Stimulated activated naive CD8-positive, alpha-beta T cell treated with anti-CD3 and anti-CD28 coated beads, Interleukin-15, amount 100 ng/mL, for 72 hours (primary cell): ENCODE results near the gene GGTLC3.
"Not testable (repeated sequence)": the region's sequence is repeated elsewhere in the genome, so short reads cannot be mapped to it uniquely, and the experiment has no call there.

Experiments used
- ATAC-seq: fragments of 150-1000 bp; cut with Tn5 transposase; 2 replicates; pipeline ENCODE4 v1.10.0; 2021; ENCODE audit warnings: mild to moderate bottlenecking, moderate library complexity
- DNase-seq, 2 donors: peaks; one replicate each; pipeline ENCODE4 v3.0.0; 2021 to 2022
- H3K27ac Mint-ChIP-seq, 2 donors: one replicate each; pipeline ENCODE4 v1.8.0; 2022; ENCODE audit warnings: mild to moderate bottlenecking in 2 of 2, mixed read lengths in 2 of 2, moderate library complexity in 2 of 2
- H3K27me3 Mint-ChIP-seq: one replicate; pipeline ENCODE4 v1.8.0; 2022; ENCODE audit warnings: mixed read lengths
- H3K4me1 Mint-ChIP-seq: one replicate; pipeline ENCODE4 v1.8.0; 2022; ENCODE audit warnings: mild to moderate bottlenecking, mixed read lengths
- H3K4me3 Mint-ChIP-seq, 2 donors: one replicate each; pipeline ENCODE4 v1.8.0; 2022; ENCODE audit warnings: mild to moderate bottlenecking in 2 of 2, mixed read lengths in 2 of 2, moderate library complexity in 1 of 2
- H3K9me3 Mint-ChIP-seq, 2 donors: one replicate each; pipeline ENCODE4 v1.8.0; 2022; ENCODE audit warnings: mixed read lengths in 2 of 2

Gene GGTLC3

DNA sequence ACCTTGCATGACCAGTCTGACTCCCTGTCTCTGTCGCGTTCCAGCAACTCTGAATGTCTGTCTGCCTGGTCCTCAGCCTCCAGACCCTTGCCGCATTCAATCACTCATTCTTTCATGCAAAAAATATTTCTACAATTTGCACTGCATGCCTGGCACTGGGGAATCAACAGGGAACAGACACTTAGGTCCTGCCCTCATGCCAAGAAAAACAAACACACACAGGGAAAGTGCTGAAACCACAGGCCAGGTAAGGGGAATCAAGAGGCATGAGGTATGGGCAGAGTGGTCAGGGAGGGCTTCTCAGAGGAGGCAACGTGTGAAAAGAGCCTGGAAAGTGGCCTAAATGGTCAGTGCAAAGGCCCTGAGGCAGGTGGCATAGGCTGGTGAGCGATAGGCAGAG lies at the start of gene GGTLC3:
TSS of gene GGTLC3 (minus strand) at position 101 of the 400 bp plus-strand sequence. CDS start 264 bp downstream, outside the sequence.
- not testable (repeated sequence) for H3K4me1 Mint-ChIP-seq, H3K27me3 Mint-ChIP-seq, DNase-seq, H3K9me3 Mint-ChIP-seq, ATAC-seq, H3K27ac Mint-ChIP-seq, H3K4me3 Mint-ChIP-seq

DNA sequence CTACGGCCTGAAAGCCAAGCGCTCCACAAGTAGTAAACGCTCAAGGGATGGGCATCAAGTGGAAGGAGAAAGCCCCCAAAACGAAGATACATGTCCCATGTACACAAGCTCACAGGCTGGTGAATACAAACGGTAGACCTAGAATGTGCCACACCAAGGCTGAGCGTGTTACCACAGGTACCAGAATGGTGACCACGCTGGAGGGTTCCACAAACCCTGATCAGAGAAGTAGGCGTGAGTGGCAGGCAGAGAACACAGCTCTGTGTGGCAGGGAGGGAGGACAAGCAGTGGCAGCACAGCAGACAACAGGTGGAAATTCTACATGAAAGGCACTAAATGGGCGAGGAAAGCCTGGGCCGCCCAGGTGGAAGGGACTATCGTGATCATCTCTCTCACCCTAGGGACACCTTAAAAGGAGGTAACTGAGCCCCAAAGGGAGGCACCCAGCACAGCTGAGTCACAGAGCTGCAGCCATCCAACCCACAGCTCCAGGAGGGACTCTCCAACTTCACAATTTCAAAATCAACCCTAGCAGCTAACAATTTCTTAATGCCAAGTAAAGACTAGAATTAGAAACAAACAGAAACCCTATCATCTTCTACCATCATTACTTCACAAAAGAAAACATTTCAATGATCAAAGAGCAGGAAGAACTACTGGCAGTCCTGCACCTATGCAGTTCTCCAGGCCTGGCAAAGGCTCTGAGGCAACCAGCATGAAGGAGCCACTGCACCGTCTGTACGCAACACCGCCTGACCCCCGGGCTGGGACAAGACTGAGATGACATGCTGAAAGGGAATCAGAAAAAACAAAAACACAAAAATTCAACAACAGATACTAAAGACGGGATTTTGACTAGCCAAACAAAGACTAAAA lies 42.4 kb upstream of the GGTLC3 start:
- DNase-seq, H3K4me1 Mint-ChIP-seq, H3K27me3 Mint-ChIP-seq, H3K27ac Mint-ChIP-seq, H3K4me3 Mint-ChIP-seq, H3K9me3 Mint-ChIP-seq: not testable (repeated sequence)
- peak; percentile 97 for ATAC-seq

DNA sequence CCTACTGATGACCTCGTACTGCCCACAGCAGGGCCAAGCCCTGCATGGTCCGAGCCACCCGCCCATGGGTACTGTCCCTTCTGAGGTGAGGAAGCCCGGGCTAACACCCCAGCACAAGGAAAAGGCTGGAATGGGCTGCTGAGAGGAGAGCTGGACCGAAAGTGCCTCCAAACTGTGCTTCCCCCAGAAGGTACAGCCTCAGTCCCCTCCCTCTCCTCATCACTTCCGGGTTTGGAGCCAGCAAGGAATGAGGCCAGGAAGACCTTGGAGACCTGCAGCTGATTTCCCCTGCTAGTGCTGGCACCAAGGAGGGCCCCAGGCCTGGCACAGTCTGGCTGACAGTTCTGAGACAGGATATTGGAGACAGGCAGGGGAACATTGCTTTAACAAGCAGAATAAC lies 41.0 kb upstream of the GGTLC3 start:
- not testable (repeated sequence) for H3K27me3 Mint-ChIP-seq, H3K4me1 Mint-ChIP-seq, H3K9me3 Mint-ChIP-seq, ATAC-seq, H3K27ac Mint-ChIP-seq, H3K4me3 Mint-ChIP-seq, DNase-seq

DNA sequence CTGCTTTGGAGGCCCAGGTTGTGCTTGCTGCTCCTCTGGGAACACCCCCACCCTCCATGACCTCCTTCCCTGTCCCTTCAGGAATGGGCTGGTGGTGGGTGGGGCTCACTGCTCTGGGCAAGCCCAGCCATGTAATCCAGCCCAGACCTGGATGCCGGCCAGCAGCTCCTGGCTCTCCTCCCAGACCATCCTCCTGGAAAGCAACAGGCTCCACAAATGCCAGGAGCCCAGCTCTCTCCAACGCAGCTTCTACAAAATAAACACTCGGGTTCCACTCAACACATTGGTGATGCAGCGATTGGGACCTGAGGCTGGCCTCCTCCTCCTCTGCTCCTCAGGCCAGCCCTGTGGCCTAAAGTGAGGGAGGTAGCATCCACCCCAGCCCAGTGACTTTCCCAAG lies 40.6 kb upstream of the GGTLC3 start:
- not testable (repeated sequence) for H3K27me3 Mint-ChIP-seq, H3K27ac Mint-ChIP-seq, H3K4me3 Mint-ChIP-seq, DNase-seq, H3K9me3 Mint-ChIP-seq, ATAC-seq, H3K4me1 Mint-ChIP-seq

DNA sequence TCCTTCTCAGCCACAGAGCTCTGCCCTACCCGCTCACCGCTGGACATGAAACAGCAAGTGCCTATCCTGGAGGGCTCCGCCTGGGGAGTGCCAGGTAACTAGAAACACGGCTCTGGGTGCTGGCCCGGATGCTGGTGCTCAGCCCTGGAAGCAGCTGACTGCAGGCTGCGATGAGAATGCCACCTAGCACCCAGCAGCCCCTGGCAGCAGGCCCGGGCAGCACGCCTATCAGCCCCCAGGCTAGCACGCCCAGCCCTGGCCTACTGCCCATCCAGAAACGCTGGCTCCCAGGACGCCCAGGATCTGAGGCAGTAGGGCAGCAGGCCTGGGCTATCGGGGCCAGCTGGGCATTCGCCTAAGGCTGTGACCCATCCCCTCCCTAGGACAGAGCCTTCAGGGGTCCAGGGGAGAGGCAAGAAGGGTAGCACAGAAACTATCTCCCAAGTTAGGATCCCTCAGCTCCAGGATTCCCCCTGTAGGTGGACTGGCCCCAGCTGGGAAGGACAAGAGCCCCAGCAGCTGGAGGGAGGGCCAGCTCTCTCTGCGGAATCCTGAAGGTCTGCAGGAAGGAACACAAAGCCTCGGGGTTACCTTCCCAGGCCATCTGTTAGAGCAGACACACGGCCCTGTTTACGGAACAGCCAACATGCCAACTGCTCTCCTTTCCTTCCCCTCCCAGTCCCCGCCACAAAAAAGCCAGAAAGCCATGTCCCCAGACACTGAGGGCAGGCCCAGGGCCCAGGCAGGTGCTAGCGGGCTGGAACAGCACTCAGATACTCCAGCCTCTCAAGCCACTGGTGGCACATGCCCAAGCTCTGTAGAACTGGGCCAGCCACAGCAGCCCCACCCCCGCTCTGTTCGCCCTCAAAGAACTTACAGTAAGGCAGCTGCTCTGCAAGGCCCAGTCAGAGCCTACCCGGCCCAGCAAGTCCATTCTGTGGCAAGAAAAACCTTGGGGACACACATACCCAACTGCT lies 36.6 kb upstream of the GGTLC3 start:
- not testable (repeated sequence) for H3K4me1 Mint-ChIP-seq, H3K4me3 Mint-ChIP-seq, ATAC-seq, H3K27me3 Mint-ChIP-seq, H3K27ac Mint-ChIP-seq, DNase-seq, H3K9me3 Mint-ChIP-seq

DNA sequence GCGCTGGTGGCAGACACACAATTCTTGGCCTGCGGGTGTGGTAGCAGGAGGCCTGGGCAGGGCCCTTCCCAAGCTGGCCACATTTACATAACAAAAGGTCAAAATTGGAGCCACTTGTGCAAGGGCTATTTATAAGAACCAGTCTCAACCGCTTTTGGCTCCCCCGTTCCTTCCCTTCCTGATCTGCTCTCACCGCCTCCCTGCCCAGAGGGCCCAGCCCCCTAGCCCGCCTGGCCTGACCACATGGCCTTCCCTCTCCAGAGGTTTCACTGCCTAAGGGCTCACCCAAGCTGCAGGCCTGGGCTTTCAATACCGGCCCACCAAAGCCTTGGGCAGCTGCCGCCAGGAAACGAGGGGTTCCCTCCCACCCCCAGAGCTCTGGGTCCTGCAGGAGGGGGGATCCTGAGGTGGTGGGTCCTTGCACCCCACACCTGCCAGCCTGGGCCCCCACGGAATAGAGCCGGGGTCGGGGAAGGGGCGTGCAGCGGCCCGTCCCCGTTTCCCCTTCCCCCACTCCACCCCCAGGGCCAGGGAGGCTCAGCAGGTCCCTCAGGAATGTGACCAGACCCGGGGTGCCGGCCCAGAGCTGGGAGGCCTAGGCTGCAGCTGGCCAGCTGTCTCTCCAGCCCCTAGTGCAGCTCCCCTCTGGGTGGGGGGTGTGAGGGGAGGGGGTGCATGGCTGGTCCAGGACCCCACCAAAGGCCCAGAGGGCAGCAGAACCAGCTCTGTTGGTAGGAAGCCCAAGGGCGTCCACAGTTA lies 35.1 kb upstream of the GGTLC3 start:
- not testable (repeated sequence) for DNase-seq, H3K4me1 Mint-ChIP-seq, H3K4me3 Mint-ChIP-seq, H3K27ac Mint-ChIP-seq, H3K27me3 Mint-ChIP-seq, H3K9me3 Mint-ChIP-seq
- ATAC-seq: peak; percentile 31

DNA sequence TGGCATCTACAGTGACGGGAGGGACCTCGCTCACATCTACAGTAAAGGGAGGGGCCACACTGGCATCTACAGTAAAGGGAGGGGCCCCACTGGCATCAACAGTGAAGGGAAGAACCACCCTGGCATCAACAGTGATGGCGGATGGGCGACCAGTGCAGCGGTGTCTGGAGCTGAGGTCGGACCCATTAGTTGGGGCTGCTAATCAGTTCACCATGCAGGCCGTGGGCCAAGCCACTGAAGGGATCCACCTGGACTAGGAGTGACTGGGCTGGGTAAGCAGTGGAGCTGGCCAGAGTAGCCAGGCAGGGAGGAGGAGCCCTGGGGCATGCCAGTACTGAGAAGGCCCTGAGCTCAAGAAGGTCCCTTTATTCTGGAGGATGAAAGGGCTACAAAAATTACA lies 33.1 kb upstream of the GGTLC3 start:
- ATAC-seq, H3K27ac Mint-ChIP-seq, H3K27me3 Mint-ChIP-seq, H3K4me1 Mint-ChIP-seq, H3K4me3 Mint-ChIP-seq, DNase-seq, H3K9me3 Mint-ChIP-seq: not testable (repeated sequence)

DNA sequence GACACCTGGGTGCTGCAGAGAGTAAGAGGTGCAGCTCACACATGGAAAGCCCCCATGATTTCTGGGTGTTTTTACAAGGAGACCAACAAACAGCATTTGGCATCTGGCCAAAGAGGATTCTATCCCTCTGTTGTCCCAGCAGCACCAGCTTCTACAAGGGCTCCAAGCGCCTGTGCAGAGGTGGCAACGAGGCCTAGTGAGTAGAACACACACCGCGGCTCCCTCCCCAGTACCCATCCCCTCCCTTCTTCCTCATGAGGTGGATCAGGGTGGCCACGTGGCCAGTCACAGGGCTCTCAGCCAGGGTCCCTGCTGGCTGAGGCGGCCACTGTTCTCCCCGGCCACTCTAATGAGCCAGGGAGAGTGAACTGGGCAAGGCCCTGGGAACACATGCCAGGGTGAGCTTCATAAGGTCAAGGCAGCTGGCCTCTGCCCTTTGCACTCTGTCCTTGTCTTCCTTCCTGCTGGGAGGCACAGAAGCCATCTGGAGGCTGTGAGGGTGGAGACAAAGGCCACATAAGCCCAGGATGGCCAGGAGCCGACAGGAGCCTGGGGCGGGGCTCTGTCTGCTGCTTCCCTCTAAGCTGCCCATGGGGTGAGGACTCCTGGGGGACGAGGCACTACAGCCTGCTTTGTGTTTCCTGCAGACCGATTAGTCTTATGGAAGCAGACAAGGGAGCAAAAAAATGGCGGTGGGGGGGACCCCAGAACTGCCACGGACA lies 31.7 kb upstream of the GGTLC3 start:
- not testable (repeated sequence) for H3K9me3 Mint-ChIP-seq, ATAC-seq

DNA sequence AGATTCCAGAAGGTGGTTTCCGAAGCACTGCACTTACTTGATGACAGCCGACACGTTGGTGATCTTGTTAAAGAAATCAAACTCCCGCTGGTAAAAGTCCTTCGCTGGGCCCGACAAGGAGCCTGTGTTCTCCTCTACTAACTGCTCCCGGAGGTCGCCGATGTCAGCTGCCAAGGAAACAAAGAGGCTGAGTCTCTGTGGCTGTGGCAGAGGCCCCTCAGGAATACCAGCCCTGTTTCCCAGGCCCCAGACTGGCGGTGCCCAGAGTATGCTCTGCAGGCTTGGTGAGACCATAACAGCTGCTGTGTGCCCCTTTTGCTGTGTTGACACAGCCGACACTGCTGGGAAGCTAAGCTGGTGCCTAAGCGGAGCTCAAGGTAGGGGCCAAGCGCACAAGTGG lies 26.7 kb upstream of the GGTLC3 start:
- not testable (repeated sequence) for DNase-seq, ATAC-seq, H3K27ac Mint-ChIP-seq, H3K4me1 Mint-ChIP-seq, H3K9me3 Mint-ChIP-seq, H3K4me3 Mint-ChIP-seq, H3K27me3 Mint-ChIP-seq

More for the DNA sequence above, 31.7 kb upstream of the GGTLC3 start:
- H3K4me3 Mint-ChIP-seq, H3K4me1 Mint-ChIP-seq, H3K27me3 Mint-ChIP-seq, H3K27ac Mint-ChIP-seq, DNase-seq: not testable (repeated sequence)

DNA sequence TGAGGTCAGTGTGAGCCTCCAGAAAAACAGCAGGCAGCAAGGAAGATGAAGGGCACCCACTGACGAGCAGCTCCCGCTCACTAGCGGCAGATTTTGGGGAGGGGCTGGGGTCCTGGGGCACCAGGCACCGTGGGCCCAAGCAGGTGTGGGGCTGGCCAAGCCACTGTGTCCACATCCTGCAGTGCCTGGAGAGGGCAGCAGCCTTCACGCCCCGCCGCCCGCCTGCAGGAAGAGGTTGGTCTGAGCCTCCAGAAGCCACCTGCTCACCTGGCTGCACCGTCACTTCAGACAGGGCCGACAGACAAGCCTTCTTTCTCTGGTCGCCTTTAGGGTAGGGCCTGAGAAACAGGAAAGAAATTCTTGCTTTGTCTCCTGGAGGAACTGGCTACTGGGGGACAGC lies 25.4 kb upstream of the GGTLC3 start:
- DNase-seq, H3K4me1 Mint-ChIP-seq, H3K9me3 Mint-ChIP-seq, H3K27me3 Mint-ChIP-seq, ATAC-seq, H3K27ac Mint-ChIP-seq, H3K4me3 Mint-ChIP-seq: not testable (repeated sequence)

DNA sequence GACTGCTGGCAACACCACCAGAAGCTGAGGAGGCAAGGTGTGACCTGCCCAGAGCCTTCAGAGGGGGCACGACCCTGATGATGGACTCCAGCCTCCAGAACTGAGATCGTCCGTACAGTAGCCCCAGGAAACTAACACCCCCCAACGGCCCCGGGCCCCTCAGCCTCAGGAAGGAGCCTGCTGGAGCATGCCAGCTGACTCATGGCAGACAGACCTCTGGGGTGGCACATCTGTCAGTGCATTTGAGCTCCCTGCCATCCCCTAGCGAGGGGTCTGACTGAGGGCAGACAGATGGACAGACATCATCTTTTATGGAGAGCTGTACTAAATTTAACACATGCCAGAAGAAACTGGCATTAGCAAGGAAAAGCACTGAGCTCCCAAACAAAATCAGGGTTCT lies 22.0 kb upstream of the GGTLC3 start:
- H3K27ac Mint-ChIP-seq, H3K4me3 Mint-ChIP-seq: not testable (repeated sequence)

DNA sequence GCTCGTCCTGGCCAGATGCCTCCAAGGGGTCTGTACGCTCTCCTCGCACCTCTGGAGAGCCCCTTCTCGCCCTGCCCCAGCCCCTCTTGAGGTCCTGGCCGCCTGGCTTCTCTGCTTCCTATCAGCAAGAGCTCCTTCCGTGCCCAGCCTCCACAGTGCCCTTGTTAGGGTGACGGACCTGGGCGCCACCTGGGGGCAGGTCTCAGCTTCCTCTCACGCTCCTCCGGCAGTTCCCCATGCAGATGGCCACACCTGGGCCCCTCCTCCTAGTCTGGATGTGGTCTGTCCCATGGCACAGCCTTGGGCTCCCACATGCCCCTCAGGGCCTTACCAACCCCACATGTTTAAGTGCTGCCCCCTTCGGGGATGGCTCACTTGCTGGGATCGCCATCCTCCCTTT lies 16.4 kb upstream of the GGTLC3 start:
- H3K27ac Mint-ChIP-seq, H3K4me3 Mint-ChIP-seq, H3K4me1 Mint-ChIP-seq, ATAC-seq, DNase-seq, H3K27me3 Mint-ChIP-seq, H3K9me3 Mint-ChIP-seq: not testable (repeated sequence)

More for the DNA sequence above, 22.0 kb upstream of the GGTLC3 start:
- H3K27me3 Mint-ChIP-seq, ATAC-seq, DNase-seq, H3K9me3 Mint-ChIP-seq, H3K4me1 Mint-ChIP-seq: not testable (repeated sequence)

DNA sequence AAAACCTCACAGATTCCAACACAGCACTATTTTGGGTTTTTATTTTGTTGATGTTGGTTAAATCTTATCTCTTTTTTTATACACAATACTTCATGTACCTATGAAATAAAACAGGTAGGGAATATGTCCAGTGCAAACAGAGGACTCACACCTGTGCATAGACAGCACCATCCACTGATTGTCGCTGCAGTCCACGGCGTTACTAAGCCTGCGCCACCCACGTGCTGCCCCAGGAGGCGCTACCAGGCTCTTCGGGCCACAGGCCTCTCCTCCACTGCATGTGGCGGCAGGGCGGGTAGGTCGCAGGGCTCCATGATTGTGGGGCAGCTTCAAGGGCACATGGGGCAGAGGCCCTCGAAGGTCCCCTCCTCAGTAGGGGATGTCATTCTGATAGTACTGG lies 15.7 kb upstream of the GGTLC3 start:
- ATAC-seq, H3K9me3 Mint-ChIP-seq, H3K4me1 Mint-ChIP-seq, H3K27ac Mint-ChIP-seq, H3K27me3 Mint-ChIP-seq, DNase-seq, H3K4me3 Mint-ChIP-seq: not testable (repeated sequence)

DNA sequence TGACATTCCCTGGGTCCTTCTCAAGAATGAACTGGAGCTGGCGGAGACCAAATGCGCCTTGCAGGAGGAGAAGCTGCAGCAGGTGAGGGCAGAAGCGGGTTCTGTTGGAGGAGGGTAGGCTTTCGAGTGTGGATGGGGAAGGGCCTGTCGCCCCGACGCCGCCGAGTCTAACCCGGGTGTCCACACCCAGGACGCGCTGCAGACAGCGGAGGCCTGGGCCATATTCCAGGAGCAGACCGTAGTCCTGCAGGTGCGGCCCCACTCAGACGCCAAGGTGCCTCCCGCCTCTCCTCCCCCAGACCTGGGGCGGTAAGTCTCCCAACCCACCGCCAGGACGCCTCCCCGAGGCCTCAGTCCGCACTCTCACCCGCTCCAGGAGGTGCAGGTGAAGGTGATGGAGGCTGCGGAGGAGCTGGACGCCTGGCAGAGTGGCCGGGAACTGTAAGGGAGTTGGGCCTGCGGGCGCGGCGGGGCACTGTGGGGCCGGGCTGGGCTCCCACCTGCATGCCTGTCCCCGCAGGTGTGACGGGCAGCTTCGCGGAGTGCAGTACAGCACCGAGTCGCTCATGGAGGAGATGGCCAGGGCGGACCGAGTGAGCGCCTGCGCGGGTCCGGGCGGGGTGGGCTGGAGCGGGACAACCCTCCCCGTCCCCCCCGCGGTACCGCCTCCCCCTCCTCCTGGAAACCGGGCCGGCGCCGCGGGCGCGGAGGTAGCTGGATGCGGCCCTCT lies 11.6 kb upstream of the GGTLC3 start:
- H3K4me1 Mint-ChIP-seq: not testable (repeated sequence)

More for the DNA sequence above, 11.6 kb upstream of the GGTLC3 start:
- DNase-seq (peak in 1 of 2 donors; percentile 33), ATAC-seq (peak; percentile 15)
- not testable (repeated sequence) for H3K9me3 Mint-ChIP-seq, H3K27me3 Mint-ChIP-seq, H3K27ac Mint-ChIP-seq, H3K4me3 Mint-ChIP-seq
